GM12874 (cell line): ENCODE results near the gene HSPG2.

Source experiments
- CTCF ChIP-seq: IDR thresholded peaks from 2 replicates; pipeline ENCODE4 v1.5.1; 2011; ENCODE audit warnings: low read depth, mild to moderate bottlenecking, control low read depth, low read length, moderate library complexity; ENCODE audit not compliant: insufficient read depth

Gene HSPG2

DNA sequence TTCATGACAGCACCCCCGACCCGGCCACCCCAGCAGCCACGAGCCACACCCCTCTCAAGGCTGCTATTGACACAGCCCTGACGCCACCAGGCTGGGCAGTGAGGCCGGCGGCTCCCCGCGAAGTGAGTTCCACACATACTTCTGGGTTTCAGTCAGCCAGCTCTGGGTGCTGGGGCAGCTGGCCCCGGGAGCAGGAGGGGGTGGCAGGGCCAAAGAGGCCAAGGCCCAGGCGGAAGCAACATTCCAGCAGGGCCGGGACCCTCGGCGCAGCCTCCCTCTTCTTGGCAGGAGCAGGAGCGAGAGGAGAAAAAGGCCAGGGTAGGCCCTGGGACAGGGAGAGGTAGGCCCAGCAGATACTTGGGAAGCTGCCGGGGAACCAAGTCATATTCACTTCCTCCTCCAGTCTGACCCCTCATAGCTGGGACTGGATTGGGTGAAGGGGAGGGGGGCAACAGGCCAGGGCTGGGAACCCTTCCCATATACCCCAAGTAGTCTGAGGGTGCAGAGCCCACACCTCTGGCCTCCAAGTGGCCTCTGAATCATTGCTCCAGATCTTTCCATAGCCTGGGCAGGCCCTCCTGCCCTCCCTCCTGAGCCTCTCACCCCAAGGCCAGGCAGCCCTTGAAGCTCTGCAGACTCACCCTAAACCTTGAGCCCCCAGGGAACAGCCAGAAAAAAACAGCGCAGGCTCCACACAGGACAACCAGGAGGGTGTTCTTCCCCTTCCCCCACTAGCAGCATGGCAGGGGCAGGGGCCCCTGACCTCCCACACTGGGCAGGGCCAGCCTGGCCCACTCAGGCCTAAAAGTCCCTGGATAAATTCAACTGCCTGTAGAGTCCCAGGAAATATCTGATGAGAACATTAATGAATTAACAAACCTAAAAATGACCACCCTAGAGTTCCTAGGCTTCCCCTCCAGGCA is 5.7 kb downstream of the HSPG2 start:
- no peak for TF ChIP-seq CTCF

DNA sequence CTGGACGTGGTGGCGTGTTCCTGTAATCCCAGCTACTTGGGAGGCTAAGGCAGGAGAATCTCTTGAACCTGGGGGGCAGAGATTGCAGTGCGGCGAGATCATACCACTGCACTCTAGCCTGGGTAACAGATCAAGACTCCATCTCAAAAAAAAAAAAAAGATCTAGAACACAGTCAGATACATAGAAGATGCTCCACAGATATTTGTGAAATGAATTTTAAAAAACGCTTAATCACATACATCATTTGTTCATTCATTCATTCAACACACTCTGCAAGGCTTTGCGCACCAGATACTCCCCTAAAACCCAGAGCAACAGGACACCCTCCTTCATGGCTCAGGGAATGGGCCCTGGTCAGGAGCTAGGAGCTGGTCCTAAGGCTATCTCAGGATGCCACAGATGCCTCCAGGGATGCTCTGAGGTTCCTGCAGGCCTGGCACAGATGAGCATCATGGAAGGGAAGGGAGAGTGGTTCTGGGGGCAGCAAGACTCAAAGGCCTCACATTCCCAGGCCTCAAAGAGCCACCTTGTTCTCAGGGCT is 6.4 kb downstream of the HSPG2 start:
- TF ChIP-seq CTCF: no peak

DNA sequence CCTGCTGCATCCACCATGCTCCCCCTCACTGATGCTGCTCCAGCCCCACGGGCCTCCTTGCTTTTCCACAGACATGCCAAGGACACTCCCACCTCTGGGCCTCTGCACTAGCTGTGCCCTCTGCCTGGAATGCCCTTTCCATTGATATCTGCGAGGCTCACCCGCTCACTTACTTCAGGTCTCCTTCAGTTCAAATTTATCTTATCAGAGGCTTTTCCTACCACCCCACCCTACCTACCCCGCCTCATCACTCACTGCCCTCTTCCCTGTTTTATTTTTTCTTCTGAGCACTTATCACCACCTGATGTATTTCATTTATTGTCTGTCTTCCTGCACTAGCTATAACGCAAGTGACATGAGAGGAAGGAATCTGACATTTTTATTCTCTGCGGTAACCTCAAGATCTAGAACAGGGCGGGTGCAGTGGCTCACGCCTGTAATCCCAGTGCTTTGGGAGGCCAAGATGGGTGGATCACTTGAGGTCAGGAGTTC is 7.0 kb downstream of the HSPG2 start:
- no peak for TF ChIP-seq CTCF

DNA sequence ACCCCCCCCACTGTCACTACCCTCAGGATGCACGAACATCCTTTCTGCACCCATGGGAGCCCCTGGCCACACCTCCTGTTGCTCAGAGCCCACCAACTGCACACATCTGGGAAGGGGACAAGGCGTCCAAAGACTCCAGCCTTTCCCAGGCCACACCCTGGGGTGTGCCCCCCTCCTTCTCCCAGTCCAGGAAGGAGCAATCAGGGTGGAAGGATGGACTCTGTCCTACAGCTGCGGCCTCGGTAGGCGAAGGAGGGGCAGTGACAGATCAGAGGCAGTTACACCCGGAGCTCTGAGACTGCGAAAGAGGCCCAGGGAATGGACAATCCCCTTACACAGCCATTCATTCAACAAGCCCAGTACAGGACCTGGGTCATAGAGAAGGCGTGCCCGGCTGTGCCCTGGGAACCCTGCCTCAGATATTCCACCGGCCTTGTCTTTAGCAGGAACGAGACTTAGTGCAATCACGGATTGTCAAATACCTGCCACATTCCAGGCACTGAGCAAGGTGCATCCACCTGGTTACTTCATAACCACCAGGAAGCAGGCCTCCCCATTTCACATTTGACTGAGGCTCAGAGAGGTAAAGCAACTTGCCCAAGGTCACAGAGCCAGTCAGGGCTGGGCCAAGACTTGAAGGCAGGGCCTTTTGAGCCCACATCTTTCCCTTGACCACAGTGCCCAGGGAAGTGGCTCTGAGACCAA is 9.4 kb downstream of the HSPG2 start:
- TF ChIP-seq CTCF: no peak

- no peak for TF ChIP-seq CTCF
Measured at GRCh38 chr1:21926814-21927532, 10.1 kb downstream of the HSPG2 start.

- no peak for TF ChIP-seq CTCF
Measured at GRCh38 chr1:21926065-21926464, 11.0 kb downstream of the HSPG2 start.
